ENCODE results near the gene ZNF507. TPM values are rescaled to one million over a fixed set of nuclear protein-coding genes. Genes with fewer than 3 reads are reported as not detected.

The ZNF507 gene
- total and polyA plus RNA-seq, 9 of the 15 experiments (the other 6 are each of a cell fraction or from before 2014, with no cell fraction given) = 2.9 to 25.0 (median 10.4) TPM

GRCh38 chr19:32421589-32422361, 76.4 kb downstream of the ZNF507 start (continued):
- no peak for TF ChIP-seq MAX (CRISPR knock-in tag; IDR thresholded peaks at IDR 0.05)
- TF ChIP-seq ATF3 (IDR thresholded peaks at IDR 0.05) = no peak; the same call in 1 of the 2 replicates
- no peak for TF ChIP-seq ATF3 (CRISPR knock-in tag; conservative IDR thresholded peaks at IDR 0.05)
- no peak for TF ChIP-seq MCM3 (IDR thresholded peaks at IDR 0.05)
- TF ChIP-seq SMARCB1 (IDR thresholded peaks at IDR 0.05; ENCODE audit: insufficient read length, low read depth) = no peak
- TF ChIP-seq ZNF644 (tag; IDR thresholded peaks at IDR 0.05; ENCODE audit: low read depth) = no peak
- no peak for TF ChIP-seq ZNF280B (CRISPR knock-in tag; IDR thresholded peaks at IDR 0.05)
- no peak for TF ChIP-seq HDAC6 (IDR thresholded peaks at IDR 0.05; ENCODE audit: low read depth, low read length)
- no peak for TF ChIP-seq VEZF1 (CRISPR knock-in tag; IDR thresholded peaks at IDR 0.05)
- TF ChIP-seq PHTF2 (CRISPR knock-in tag; IDR thresholded peaks at IDR 0.05) = no peak
- TF ChIP-seq YY1 (IDR thresholded peaks at IDR 0.05; ENCODE audit: borderline replicate concordance in 1 of 3, control insufficient read depth in 1 of 3, extremely low read depth in 1 of 3, insufficient read depth in 3 of 3, insufficient read length in 1 of 3, insufficient replicate concordance in 2 of 3, low read depth in 1 of 3, low read length in 2 of 3) = no peak
- no peak; the same call in 1 of the 2 replicates for TF ChIP-seq DIDO1 (tag; IDR thresholded peaks at IDR 0.05; ENCODE audit: low read depth)
- no peak for TF ChIP-seq TCF15 (CRISPR knock-in tag; IDR thresholded peaks at IDR 0.05)
- peak; percentile 38; the same call in 1 of the 2 replicates for TF ChIP-seq EHMT2 (IDR thresholded peaks at IDR 0.05)
- 0 out of 2 replicates have a peak, but pooled peaks have one; percentile 53 for TF ChIP-seq MTA3 (IDR thresholded peaks at IDR 0.05; ENCODE audit: borderline replicate concordance)
- no peak for TF ChIP-seq ZNF785 (CRISPR knock-in tag; IDR thresholded peaks at IDR 0.05)
- TF ChIP-seq E2F1 (CRISPR knock-in tag; IDR thresholded peaks at IDR 0.05) = no peak
- no peak for TF ChIP-seq THAP12 (CRISPR knock-in tag; IDR thresholded peaks at IDR 0.05)
